ENCODE results near the gene RARA. TPM values are rescaled to one million over a fixed set of nuclear protein-coding genes. Genes with fewer than 3 reads are reported as not detected.
"Not testable (repeated sequence)": the region's sequence is repeated elsewhere in the genome, so short reads cannot be mapped to it uniquely, and the experiment has no call there.

The RARA gene
- total and polyA plus RNA-seq, 2 of the 4 experiments (the other 2 are of a cell fraction) = 9.0 to 12.7 TPM

GRCh38 chr17:40366861-40367518, 58.0 kb downstream of the RARA start:
- Histone ChIP-seq H3K9me1 (ENCODE audit: insufficient read depth, low read length) (no peaks in the 10 kb centered on the region; the same call in 1 of the 2 replicates), H3K4ac (ENCODE audit: low read depth, low read length) (no peak overlapping the region), H3K36me3 (ENCODE audit: control insufficient read depth, insufficient read depth, low read length) (no peaks in the 10 kb centered on the region), H2AK5ac (ENCODE audit: low read depth, low read length) (no peak overlapping the region), H2BK20ac (ENCODE audit: low read depth, low read length) (no peak overlapping the region), H2AFZ (replicated peaks; ENCODE audit: low read length, poor library complexity) (no peak overlapping the region), H3K9ac (ENCODE audit: low read depth, low read length) (no peak overlapping the region), H3K4me2 (ENCODE audit: low read depth, low read length) (no peak overlapping the region), H2AK9ac (replicated peaks; ENCODE audit: low read depth, low read length, poor library complexity) (no peak overlapping the region), H4K8ac (ENCODE audit: low read depth in 2 of 2, low read length in 2 of 2) (no peak overlapping the region), H2BK15ac (ENCODE audit: low read depth, low read length) (no peak overlapping the region), H3K18ac (ENCODE audit: low read depth, low read length) (no peak overlapping the region), H3K9me3 (ENCODE audit: control insufficient read depth, insufficient read depth, low read length) (no peaks in the 10 kb centered on the region), H4K91ac (ENCODE audit: insufficient read depth, low read depth, low read length) (no peak overlapping the region), H3K14ac (replicated peaks; ENCODE audit: low read depth, low read length) (no peak overlapping the region), H3K27ac (ENCODE audit: insufficient read depth, low read length) (no peak overlapping the region), H3K56ac (ENCODE audit: extremely low read depth, insufficient read depth, low read length) (no peak overlapping the region), H4K5ac (ENCODE audit: low read depth, low read length) (no peak overlapping the region), H3K27me3 (ENCODE audit: control insufficient read depth, insufficient read depth, low read length) (no peaks in the 10 kb centered on the region), H2BK5ac (ENCODE audit: low read depth, low read length, poor library complexity, severe bottlenecking) (no peak overlapping the region), H3K23ac (ENCODE audit: low read depth, low read length) (no peak overlapping the region), H2BK120ac (ENCODE audit: low read depth, low read length) (no peak overlapping the region), H3K4me3 (ENCODE audit: insufficient read depth, low read depth, low read length) (no peak overlapping the region), H3K79me1 (ENCODE audit: low read depth in 1 of 2, low read length in 2 of 2) (peaks cover 0 to 7% of the 10 kb centered on the region in 2 experiments; a peak in 1 of 4 replicates), H4K20me1 (ENCODE audit: insufficient read depth, low read length) (no peaks in the 10 kb centered on the region), H3K4me1 (ENCODE audit: control insufficient read depth, insufficient read depth, low read length) (peaks cover 4% of the 10 kb centered on the region; the same call in 1 of the 2 replicates)
- intact Hi-C loops (cut with micrococcal nuclease) (loop anchor here (10.0 kb wide), 1 partner anchor 428 kb away; the partner anchor contains the start of gene KRT28), in situ Hi-C loops (cut with MboI; ENCODE audit: low sequenced_read_pairs) (loop anchor here (25.0 kb wide), 2 partner anchors 420 to 1295 kb away; partner anchors contain the start of genes KRT27 and KRT28), dilution Hi-C loops (cut with HindIII; ENCODE audit: low sequenced_read_pairs, unreplicated experiment) (no loop called here)
- ChIA-PET CTCF (no interaction called here), POLR2A (ENCODE audit: unreplicated experiment) (no interaction called here)
- ATAC-seq (ENCODE audit: low read depth) (no peak), DNase-seq (no peak)
- WGBS, 2 experiments (ENCODE audit: extremely low coverage in 2 of 2, insufficient read length in 1 of 2) = 52% methylated on average over 3 of the region's 17 CpGs; no CpG with 5 or more reads in 1 of the 2 experiments
- BruUV-seq (replicated peaks) = no TSS peak
- TF ChIP-seq USF2 (IDR thresholded peaks at IDR 0.05; ENCODE audit: low read depth, low read length) (no peak), CHD1 (IDR thresholded peaks at IDR 0.05; ENCODE audit: low read depth, low read length) (no peak), CEBPB (IDR thresholded peaks at IDR 0.05; ENCODE audit: low read depth, low read length) (no peak), SMC3 (IDR thresholded peaks at IDR 0.05; ENCODE audit: low read depth, low read length) (no peak)

GRCh38 chr17:40367728-40368127, 58.7 kb downstream of the RARA start:
- H2BK5ac ChIP-seq (ENCODE audit: low read depth, low read length, poor library complexity, severe bottlenecking); H4K20me1 ChIP-seq (ENCODE audit: insufficient read depth, low read length); dilution Hi-C loops (cut with HindIII; ENCODE audit: low sequenced_read_pairs, unreplicated experiment); H3K9me3 ChIP-seq (ENCODE audit: control insufficient read depth, insufficient read depth, low read length); DNase-seq; H2AFZ ChIP-seq (replicated peaks; ENCODE audit: low read length, poor library complexity); POLR2A ChIA-PET (ENCODE audit: unreplicated experiment); H2BK15ac ChIP-seq (ENCODE audit: low read depth, low read length); H3K79me1 ChIP-seq (ENCODE audit: low read depth in 1 of 2, low read length in 2 of 2); H3K4me2 ChIP-seq (ENCODE audit: low read depth, low read length); H3K9me1 ChIP-seq (ENCODE audit: insufficient read depth, low read length); CTCF ChIA-PET; H3K14ac ChIP-seq (replicated peaks; ENCODE audit: low read depth, low read length); H3K56ac ChIP-seq (ENCODE audit: extremely low read depth, insufficient read depth, low read length); H4K5ac ChIP-seq (ENCODE audit: low read depth, low read length); H3K4me3 ChIP-seq (ENCODE audit: insufficient read depth, low read depth, low read length); H3K27me3 ChIP-seq (ENCODE audit: control insufficient read depth, insufficient read depth, low read length); H3K9ac ChIP-seq (ENCODE audit: low read depth, low read length); H2BK20ac ChIP-seq (ENCODE audit: low read depth, low read length); H2AK5ac ChIP-seq (ENCODE audit: low read depth, low read length); H2BK120ac ChIP-seq (ENCODE audit: low read depth, low read length); BruUV-seq (replicated peaks); H3K18ac ChIP-seq (ENCODE audit: low read depth, low read length); H3K4me1 ChIP-seq (ENCODE audit: control insufficient read depth, insufficient read depth, low read length); H3K36me3 ChIP-seq (ENCODE audit: control insufficient read depth, insufficient read depth, low read length); H3K4ac ChIP-seq (ENCODE audit: low read depth, low read length); H4K91ac ChIP-seq (ENCODE audit: insufficient read depth, low read depth, low read length); H4K8ac ChIP-seq (ENCODE audit: low read depth in 2 of 2, low read length in 2 of 2); H2AK9ac ChIP-seq (replicated peaks; ENCODE audit: low read depth, low read length, poor library complexity); ATAC-seq (ENCODE audit: low read depth); H3K23ac ChIP-seq (ENCODE audit: low read depth, low read length); H3K27ac ChIP-seq (ENCODE audit: insufficient read depth, low read length): not testable (repeated sequence)
- in situ Hi-C loops (cut with MboI; ENCODE audit: low sequenced_read_pairs) (loop anchor here (25.0 kb wide), 2 partner anchors 420 to 1295 kb away; partner anchors contain the start of genes KRT27 and KRT28), intact Hi-C loops (cut with micrococcal nuclease) (loop anchor here (10.0 kb wide), 1 partner anchor 427 kb away; the partner anchor contains the start of gene KRT28)
- WGBS, 2 experiments (ENCODE audit: extremely low coverage in 2 of 2, insufficient read length in 1 of 2) = 91% methylated on average over 4 of the region's 9 CpGs; no CpG with 5 or more reads in 1 of the 2 experiments

Measured in IMR-90 (cell line).